A549 (cell line): ENCODE results near the gene MANF. TPM values are rescaled to one million over a fixed set of nuclear protein-coding genes. Genes with fewer than 3 reads are reported as not detected.
"Not testable (repeated sequence)": the region's sequence is repeated elsewhere in the genome, so short reads cannot be mapped to it uniquely, and the experiment has no call there.

Experiments used
- ATAC-seq, 2 experiments: fragments of 200-7000 bp in 1 of 2; fragments of >200 bp in 1 of 2; cut with Nextera tagmentation in 1 of 2; cut with Tn5 transposase in 1 of 2; 3 replicates each; pipeline versions ENCODE4 v1.8.0 to v1.9.1; 2018 to 2020; ENCODE audit warnings: mild to moderate bottlenecking in 1 of 2, moderate library complexity in 1 of 2
- CTCF ChIA-PET: fragments of 300-600 bp; sonication (Branson Sonifier 250); formaldehyde crosslinking; extraction: SDS; loops from one replicate; lab custom pipeline; 2021; ENCODE audit warnings: antibody characterized with exemption, inconsistent platforms; lab: Yijun Ruan, JAX
- POLR2A ChIA-PET: fragments of 350-600 bp; formaldehyde crosslinking; extraction: SDS; loops from one replicate; lab custom pipeline; 2021; ENCODE audit warnings: antibody characterized with exemption, inconsistent platforms; lab: Yijun Ruan, JAX
- DNase-seq, 2 experiments: peaks; one replicate each; pipeline versions ENCODE4 v3.0.0 to v3.0.0-alpha.2; 2011 to 2016; ENCODE audit warnings: low read depth in 1 of 2, low spot score in 1 of 2
- FAIRE-seq: peaks from 2 replicates; lab custom pipeline; 2011; peaks lifted over from hg19 to GRCh38; lab: Jason Lieb, UNC
- H3K27ac ChIP-seq, 2 experiments: fragments of >200 bp; sonication (Bioruptor Twin); formaldehyde crosslinking; 3 replicates each; pipeline ENCODE4 v1.5.1; 2016 to 2017
- H3K4me1 ChIP-seq: fragments of >200 bp; sonication (Bioruptor Twin); formaldehyde crosslinking; 3 replicates; pipeline ENCODE4 v1.6.1; 2016
- H3K4me2 ChIP-seq: fragments of >200 bp; sonication (Bioruptor Twin); formaldehyde crosslinking; 3 replicates; pipeline ENCODE4 v1.6.1; 2016
- H3K4me3 ChIP-seq: fragments of >200 bp; sonication (Bioruptor Twin); formaldehyde crosslinking; 3 replicates; pipeline ENCODE4 v1.5.1; 2016
- H3K9me3 ChIP-seq: fragments of >200 bp; sonication (Bioruptor Twin); formaldehyde crosslinking; 3 replicates; pipeline ENCODE4 v1.6.1; 2016
- BCL3 ChIP-seq: fragments of >200 bp; sonication (Bioruptor Twin); formaldehyde crosslinking; IDR thresholded peaks from 3 replicates; pipeline ENCODE4 v1.6.1; 2016
- CHD4 ChIP-seq: fragments of 200-600 bp; sonication (generic); IDR thresholded peaks from 2 replicates; pipeline ENCODE4 v1.6.1; 2016; ENCODE audit warnings: antibody characterized with exemption, mild to moderate bottlenecking, borderline replicate concordance
- E2F6 ChIP-seq: IDR thresholded peaks from 2 replicates; pipeline ENCODE4 v1.6.1; 2012; ENCODE audit warnings: low read depth, borderline replicate concordance
- EHF ChIP-seq: fragments of 250-450 bp; sonication (Bioruptor Pico); IDR thresholded peaks from 2 replicates; pipeline ENCODE4 v1.5.0; 2020; ENCODE audit warnings: mild to moderate bottlenecking
- ESRRA ChIP-seq: fragments of 150-350 bp; IDR thresholded peaks from 2 replicates; pipeline ENCODE4 v1.6.1; 2014; ENCODE audit warnings: mild to moderate bottlenecking, low read length, borderline replicate concordance
- FOSL2 ChIP-seq, 2 experiments: fragments of 450-650 bp in 1 of 2; fragments of >200 bp in 1 of 2; sonication (Bioruptor Twin) in 1 of 2; formaldehyde crosslinking; IDR thresholded peaks; 2 replicates each; pipeline versions ENCODE4 v1.5.0 to v1.6.1; 2016 to 2020; ENCODE audit warnings: mild to moderate bottlenecking in 1 of 2, moderate library complexity in 1 of 2
- FOXS1 ChIP-seq: fragments of 250-450 bp; sonication (Bioruptor Pico); IDR thresholded peaks from 2 replicates; pipeline ENCODE4 v1.5.0; 2020; ENCODE audit warnings: mild to moderate bottlenecking, moderate library complexity
- HES2 ChIP-seq: fragments of >200 bp; sonication (Bioruptor Twin); formaldehyde crosslinking; IDR thresholded peaks from 2 replicates; pipeline ENCODE4 v1.6.1; 2016
- HMGXB4 ChIP-seq: fragments of 250-450 bp; sonication (Bioruptor Pico); IDR thresholded peaks from 2 replicates; pipeline ENCODE4 v1.5.0; 2021; ENCODE audit warnings: mild to moderate bottlenecking, moderate library complexity, borderline replicate concordance
- MAX ChIP-seq: IDR thresholded peaks from 2 replicates; pipeline ENCODE4 v1.6.1; 2012
- NPAS2 ChIP-seq: fragments of 250-450 bp; sonication (Bioruptor Pico); IDR thresholded peaks from 2 replicates; pipeline ENCODE4 v1.8.0; 2022; ENCODE audit warnings: mild to moderate bottlenecking, moderate library complexity, borderline replicate concordance
- SREBF2 ChIP-seq: fragments of 450-650 bp; IDR thresholded peaks from 2 replicates; pipeline ENCODE4 v1.6.1; 2014; ENCODE audit warnings: mild to moderate bottlenecking, moderate library complexity
- USF2 ChIP-seq: fragments of 450-650 bp; IDR thresholded peaks from 2 replicates; pipeline ENCODE4 v1.6.1; 2014; ENCODE audit warnings: antibody characterized with exemption
- ZFP36 ChIP-seq: fragments of 450-650 bp; IDR thresholded peaks from 2 replicates; pipeline ENCODE4 v1.6.1; 2014; ENCODE audit warnings: borderline replicate concordance; ENCODE audit not compliant: partially characterized antibody
- ZSCAN20 ChIP-seq: fragments of 250-450 bp; sonication (Bioruptor Pico); IDR thresholded peaks from 2 replicates; pipeline ENCODE4 v1.8.0; 2022; ENCODE audit warnings: mild to moderate bottlenecking, moderate library complexity
- WGBS: methylation state at CpG from one replicate; pipeline ENCODE4 v1.1.6; 2017; ENCODE audit errors: missing lambda C conversion rate; 5-methylcytosine and 5-hydroxymethylcytosine counted together
- polyA plus RNA-seq, 4 experiments: library from polyadenylated mRNA; depleted of rRNA in 3 of 4; stranded (reverse); fragments of >200 nt; fragmentation: RNase III in 1 of 4; extraction: RNeasy Plus Mini Kit Qiagen cat#74134 plus additional on column Dnase treatment in 1 of 4; gene quantifications; 2 replicates in 3 of 4; 3 replicates in 1 of 4; pipeline ENCODE4 v1.2.3, GENCODE V29; 2011 to 2017

MANF gene
- polyA plus RNA-seq, 2 of the 4 experiments (the other 2 are of a cell fraction), result 67.8 to 84.9 TPM

GRCh38 chr3:51386852-51387229, 1.8 kb downstream of the MANF start:
- Histone ChIP-seq H3K4me3 (peak overlapping the region; percentile 95), H3K9me3 (no peaks in the 10 kb centered on the region), H3K4me2 (peak overlapping the region; percentile 98), H3K27ac (no peak overlapping the region; a peak in 1 of 6 replicates), H3K4me1 (peaks cover 36% of the 10 kb centered on the region)
- POLR2A ChIA-PET, result no interaction called here
- DNase-seq (no peak), FAIRE-seq (no peak), ATAC-seq (no peak)
- TF ChIP-seq ZSCAN20 (CRISPR knock-in tag) (no peak), USF2 (no peak)
- CTCF ChIA-PET, result interaction anchor here (4.4 to 9.2 kb wide), 2 partner anchors 295 to 773 kb away, joined by 26 to 106 read pairs; partner anchors contain the start of genes CISH and MAPKAPK3
- 80% methylated on average over 5 of the region's 5 CpGs for WGBS

- H3K4me3 ChIP-seq, POLR2A ChIA-PET, H3K27ac ChIP-seq, H3K9me3 ChIP-seq, DNase-seq, ATAC-seq, FAIRE-seq: not testable (repeated sequence)
- Histone ChIP-seq H3K4me1 (peaks cover 37% of the 10 kb centered on the region), H3K4me2 (peak overlapping the region; percentile 98)
- 83% methylated on average over 6 of the region's 6 CpGs for WGBS
- CTCF ChIA-PET, result interaction anchor here (0.6 to 9.2 kb wide), 5 partner anchors 9 to 773 kb away, joined by 3 to 106 read pairs (median 26); partner anchors contain the start of genes CISH, DOCK3 and MAPKAPK3
Observed at GRCh38 chr3:51387281-51387680, 2.2 kb downstream of the MANF start.

- no peaks in the 10 kb centered on the region for H3K9me3 ChIP-seq
- POLR2A ChIA-PET, result no interaction called here
- 64% methylated on average over 4 of the region's 6 CpGs for WGBS
- no peak overlapping the region for H3K4me3 ChIP-seq
- peak in 1 of 2 experiments; percentile 43 for DNase-seq
- CTCF ChIA-PET, result interaction anchor here (0.6 to 9.2 kb wide), 24 partner anchors 10 to 859 kb away, joined by 3 to 106 read pairs (median 4); partner anchors contain the start of genes CISH, DCAF1 and MAPKAPK3
- FAIRE-seq, result no peak
- no peak for TF ChIP-seq E2F6
- TF ChIP-seq SREBF2, result no peak
- no peak for TF ChIP-seq FOXS1 (CRISPR knock-in tag)
- no peak for TF ChIP-seq CHD4
- no peak for TF ChIP-seq HMGXB4 (CRISPR knock-in tag)
- TF ChIP-seq USF2, result no peak
- TF ChIP-seq ESRRA, result no peak
- no peak for TF ChIP-seq BCL3
- no peak for TF ChIP-seq ZFP36
- TF ChIP-seq MAX, result no peak
- TF ChIP-seq NPAS2 (CRISPR knock-in tag), result no peak
- no peak for TF ChIP-seq ZSCAN20 (CRISPR knock-in tag)
- no peak for TF ChIP-seq FOSL2 (IDR thresholded peaks at IDR 0.05)
- TF ChIP-seq FOSL2 (CRISPR knock-in tag; IDR thresholded peaks at IDR 0.05), result no peak
- no peak for TF ChIP-seq EHF (CRISPR knock-in tag)
- TF ChIP-seq HES2, result no peak
- no peak for ATAC-seq
- no peak overlapping the region for H3K4me2 ChIP-seq
- peaks cover 40% of the 10 kb centered on the region for H3K4me1 ChIP-seq
- no peak overlapping the region for H3K27ac ChIP-seq
Observed at GRCh38 chr3:51388286-51389029, 3.4 kb downstream of the MANF start.
